Tibial nerve (tissue), 4 donors: ENCODE data around the gene LANCL2.

Experiments
- EP300 ChIP-seq, 2 donors: sonication (generic); formaldehyde crosslinking; IDR thresholded peaks; one replicate each; pipeline ENCODE4 v1.6.1; 2017; ENCODE audit warnings: antibody characterized with exemption in 2 of 2, mild to moderate bottlenecking in 1 of 2
- POLR2A ChIP-seq, 2 donors: fragments of 450-650 bp; IDR thresholded peaks; one replicate each; pipeline ENCODE4 v1.6.1; 2017; ENCODE audit warnings: antibody characterized with exemption in 2 of 2, mild to moderate bottlenecking in 2 of 2, moderate library complexity in 2 of 2
- TF ChIP-seq, protein P1 (sequence below), 5 experiments: fragments of 200-600 bp in 3 of 5; fragments of 450-650 bp in 2 of 5; sonication (generic) in 3 of 5; IDR thresholded peaks; one replicate each; pipeline ENCODE4 v1.5.1; 2016 to 2019; ENCODE audit warnings: antibody characterized with exemption in 5 of 5, mild to moderate bottlenecking in 3 of 5, moderate library complexity in 2 of 5

DNA sequence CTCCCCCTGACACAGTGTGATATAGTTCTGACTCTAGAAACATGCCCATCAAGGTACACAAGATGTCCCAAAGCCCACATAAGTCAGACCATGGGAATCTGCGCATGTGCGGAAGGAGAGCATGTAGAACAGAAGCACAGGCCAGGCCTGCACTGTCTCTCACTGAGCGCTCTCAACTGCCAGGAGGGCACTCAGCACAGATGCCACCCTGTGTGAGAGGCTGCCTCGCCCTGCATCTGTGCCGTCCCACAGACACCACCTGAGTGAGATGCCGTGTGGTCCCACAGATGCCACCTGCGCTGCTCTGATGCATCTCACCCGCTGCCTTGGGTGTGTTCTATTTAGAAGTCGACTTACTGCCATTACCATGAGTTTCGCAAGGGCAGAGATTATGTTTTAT, 108.8 kb downstream of the LANCL2 start:
- TF ChIP-seq POLR2A (IDR thresholded peaks at IDR 0.05): no peak
- TF ChIP-seq, protein P1, sequence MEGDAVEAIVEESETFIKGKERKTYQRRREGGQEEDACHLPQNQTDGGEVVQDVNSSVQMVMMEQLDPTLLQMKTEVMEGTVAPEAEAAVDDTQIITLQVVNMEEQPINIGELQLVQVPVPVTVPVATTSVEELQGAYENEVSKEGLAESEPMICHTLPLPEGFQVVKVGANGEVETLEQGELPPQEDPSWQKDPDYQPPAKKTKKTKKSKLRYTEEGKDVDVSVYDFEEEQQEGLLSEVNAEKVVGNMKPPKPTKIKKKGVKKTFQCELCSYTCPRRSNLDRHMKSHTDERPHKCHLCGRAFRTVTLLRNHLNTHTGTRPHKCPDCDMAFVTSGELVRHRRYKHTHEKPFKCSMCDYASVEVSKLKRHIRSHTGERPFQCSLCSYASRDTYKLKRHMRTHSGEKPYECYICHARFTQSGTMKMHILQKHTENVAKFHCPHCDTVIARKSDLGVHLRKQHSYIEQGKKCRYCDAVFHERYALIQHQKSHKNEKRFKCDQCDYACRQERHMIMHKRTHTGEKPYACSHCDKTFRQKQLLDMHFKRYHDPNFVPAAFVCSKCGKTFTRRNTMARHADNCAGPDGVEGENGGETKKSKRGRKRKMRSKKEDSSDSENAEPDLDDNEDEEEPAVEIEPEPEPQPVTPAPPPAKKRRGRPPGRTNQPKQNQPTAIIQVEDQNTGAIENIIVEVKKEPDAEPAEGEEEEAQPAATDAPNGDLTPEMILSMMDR (IDR thresholded peaks at IDR 0.05): no peak
- no peak for TF ChIP-seq EP300 (IDR thresholded peaks at IDR 0.05)
